Measurements from ENCODE around the gene KHDRBS2. TPM values are rescaled to one million over a fixed set of nuclear protein-coding genes. Genes with fewer than 3 reads are reported as not detected.
"Not testable (repeated sequence)": the region's sequence is repeated elsewhere in the genome, so short reads cannot be mapped to it uniquely, and the experiment has no call there.

Gene KHDRBS2
- total RNA-seq, 1 experiment from 2014 or later: not detected

GRCh38 chr6:61787998-61788397 lies 498.0 kb downstream of the KHDRBS2 start:
- ChIA-PET POLR2A (no interaction called here), CTCF (interaction anchor here (0.7 kb wide), 1 partner anchor 161 kb away, joined by 3 read pairs; no protein-coding TSS in a partner anchor)
- Mint-ChIP-seq H3K4me1 (ENCODE audit: insufficient read depth, unreplicated experiment) (no peaks in the 10 kb centered on the region), H3K9me3 (ENCODE audit: unreplicated experiment) (no peaks in the 10 kb centered on the region), H3K27ac (ENCODE audit: low read depth, unreplicated experiment) (no peak overlapping the region), H3K27me3 (ENCODE audit: insufficient read depth, unreplicated experiment) (peaks cover 29% of the 10 kb centered on the region), H3K4me3 (ENCODE audit: unreplicated experiment) (no peak overlapping the region), H3K36me3 (ENCODE audit: insufficient read depth, unreplicated experiment) (no peaks in the 10 kb centered on the region)
- DNase-seq (ENCODE audit: unreplicated experiment): no peak
- BruUV-seq (replicated peaks): no TSS peak
- intact Hi-C loops (cut with micrococcal nuclease): no loop called here
- no peak for TF ChIP-seq CTCF (IDR thresholded peaks at IDR 0.05; ENCODE audit: unreplicated experiment)

DNA sequence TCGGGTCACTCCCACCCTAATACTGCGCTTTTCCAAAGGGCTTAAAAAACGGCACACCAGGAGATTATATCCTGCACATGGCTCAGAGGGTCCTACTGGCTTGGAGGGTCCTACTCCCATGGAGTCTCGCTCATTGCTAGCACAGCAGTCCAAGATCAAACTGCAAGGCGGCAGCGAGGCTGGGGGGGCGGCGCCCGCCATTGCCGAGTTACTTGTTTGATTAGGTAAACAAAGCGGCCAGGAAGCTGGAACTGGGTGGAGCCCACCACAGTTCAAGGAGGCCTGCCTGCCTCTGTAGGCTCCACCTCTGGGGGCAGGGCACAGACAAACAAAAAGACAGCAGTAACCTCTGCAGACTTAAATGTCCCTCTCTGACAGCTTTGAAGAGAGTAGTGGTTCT lies 516.6 kb downstream of the KHDRBS2 start:
- H3K27ac Mint-ChIP-seq (ENCODE audit: low read depth, unreplicated experiment); CTCF ChIA-PET; H3K27me3 Mint-ChIP-seq (ENCODE audit: insufficient read depth, unreplicated experiment): not testable (repeated sequence)

DNA sequence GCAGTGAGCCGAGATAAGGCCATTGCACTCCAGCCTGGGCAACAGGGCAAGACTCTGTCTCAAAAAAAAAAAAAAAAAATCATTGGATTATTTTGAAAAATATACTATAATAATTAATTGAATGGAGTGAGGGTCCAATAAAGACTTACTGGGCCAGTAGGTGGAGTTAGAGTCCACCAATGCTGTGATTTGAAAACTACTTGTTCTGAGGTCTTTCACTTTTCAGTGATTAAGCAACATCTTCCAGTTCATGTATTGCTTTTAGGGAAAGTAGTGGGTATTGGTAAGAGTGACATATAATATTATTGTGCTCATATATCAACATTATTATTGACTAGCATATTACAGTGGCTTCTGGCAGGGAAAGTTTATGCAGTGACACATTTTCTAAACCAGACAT lies 530.3 kb downstream of the KHDRBS2 start:
- Mint-ChIP-seq H3K4me1 (ENCODE audit: insufficient read depth, unreplicated experiment) (no peaks in the 10 kb centered on the region), H3K36me3 (ENCODE audit: insufficient read depth, unreplicated experiment) (no peaks in the 10 kb centered on the region), H3K27me3 (ENCODE audit: insufficient read depth, unreplicated experiment) (no peaks in the 10 kb centered on the region), H3K27ac (ENCODE audit: low read depth, unreplicated experiment) (no peak overlapping the region), H3K4me3 (ENCODE audit: unreplicated experiment) (no peak overlapping the region), H3K9me3 (ENCODE audit: unreplicated experiment) (no peaks in the 10 kb centered on the region)
- ChIA-PET CTCF (no interaction called here), POLR2A (no interaction called here)
- intact Hi-C loops (cut with micrococcal nuclease): no loop called here
- TF ChIP-seq CTCF (IDR thresholded peaks at IDR 0.05; ENCODE audit: unreplicated experiment): no peak
- DNase-seq (ENCODE audit: unreplicated experiment): no peak
- no TSS peak for BruUV-seq (replicated peaks)

More for the DNA sequence above, 516.6 kb downstream of the KHDRBS2 start:
- DNase-seq (ENCODE audit: unreplicated experiment); H3K4me3 Mint-ChIP-seq (ENCODE audit: unreplicated experiment); H3K36me3 Mint-ChIP-seq (ENCODE audit: insufficient read depth, unreplicated experiment); BruUV-seq (replicated peaks); POLR2A ChIA-PET; H3K4me1 Mint-ChIP-seq (ENCODE audit: insufficient read depth, unreplicated experiment); intact Hi-C loops (cut with micrococcal nuclease): not testable (repeated sequence)
- H3K9me3 Mint-ChIP-seq (ENCODE audit: unreplicated experiment): peaks cover 22% of the 10 kb centered on the region

- TF ChIP-seq CTCF (IDR thresholded peaks at IDR 0.05; ENCODE audit: unreplicated experiment): no peak
- Mint-ChIP-seq H3K4me1 (ENCODE audit: insufficient read depth, unreplicated experiment) (no peaks in the 10 kb centered on the region), H3K36me3 (ENCODE audit: insufficient read depth, unreplicated experiment) (no peaks in the 10 kb centered on the region), H3K27me3 (ENCODE audit: insufficient read depth, unreplicated experiment) (no peaks in the 10 kb centered on the region), H3K4me3 (ENCODE audit: unreplicated experiment) (no peak overlapping the region), H3K27ac (ENCODE audit: low read depth, unreplicated experiment) (no peak overlapping the region), H3K9me3 (ENCODE audit: unreplicated experiment) (no peaks in the 10 kb centered on the region)
- ChIA-PET POLR2A (no interaction called here), CTCF (no interaction called here)
- DNase-seq (ENCODE audit: unreplicated experiment): no peak
- intact Hi-C loops (cut with micrococcal nuclease): no loop called here
- no TSS peak for BruUV-seq (replicated peaks)
These were observed 534.0 kb downstream of the KHDRBS2 start for GRCh38 chr6:61751986-61752385.

DNA sequence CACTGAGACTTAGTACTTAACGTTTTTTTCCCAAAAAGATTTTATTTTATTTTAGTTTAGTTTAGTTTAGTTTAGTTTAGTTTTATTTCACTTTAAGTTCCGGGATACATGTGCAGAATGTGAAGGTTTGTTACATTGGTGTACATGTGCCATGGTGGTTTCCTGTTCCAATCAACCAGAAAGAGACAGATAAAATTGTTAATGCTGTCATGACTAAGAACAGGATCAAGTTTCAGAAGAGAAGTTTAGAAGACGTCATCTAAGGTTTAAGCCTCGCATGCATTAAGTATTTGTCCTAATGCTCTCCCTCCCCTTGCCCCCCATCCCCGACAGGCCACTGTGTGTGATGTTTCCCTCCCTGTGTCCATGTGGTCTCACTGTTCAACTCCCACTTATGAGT lies 540.0 kb downstream of the KHDRBS2 start:
- TF ChIP-seq CTCF (IDR thresholded peaks at IDR 0.05; ENCODE audit: unreplicated experiment): no peak
- H3K9me3 Mint-ChIP-seq (ENCODE audit: unreplicated experiment): no peaks in the 10 kb centered on the region
- H3K27ac Mint-ChIP-seq (ENCODE audit: low read depth, unreplicated experiment): no peak overlapping the region
- H3K27me3 Mint-ChIP-seq (ENCODE audit: insufficient read depth, unreplicated experiment): no peaks in the 10 kb centered on the region
- ChIA-PET CTCF (no interaction called here), POLR2A (no interaction called here)
- no peaks in the 10 kb centered on the region for H3K36me3 Mint-ChIP-seq (ENCODE audit: insufficient read depth, unreplicated experiment)
- DNase-seq (ENCODE audit: unreplicated experiment): no peak
- intact Hi-C loops (cut with micrococcal nuclease): no loop called here
- no peaks in the 10 kb centered on the region for H3K4me1 Mint-ChIP-seq (ENCODE audit: insufficient read depth, unreplicated experiment)
- no peak overlapping the region for H3K4me3 Mint-ChIP-seq (ENCODE audit: unreplicated experiment)
- BruUV-seq (replicated peaks): no TSS peak
